ENCODE data around the gene TRAPPC1. TPM values are rescaled to one million over a fixed set of nuclear protein-coding genes. Genes with fewer than 3 reads are reported as not detected.

TRAPPC1 gene
- total RNA-seq, 1 experiment from 2014 or later, result 54.2 TPM

- no peak for DNase-seq (ENCODE audit: low spot score)
These were observed 9.0 kb upstream of the TRAPPC1 start for GRCh38 chr17:7940743-7941142.

- DNase-seq (ENCODE audit: low spot score), result no peak
These were observed 8.3 kb upstream of the TRAPPC1 start for GRCh38 chr17:7940034-7940433.

GRCh38 chr17:7935859-7936258 lies 4.1 kb upstream of the TRAPPC1 start:
- DNase-seq (ENCODE audit: low spot score), result no peak

- DNase-seq (ENCODE audit: low spot score), result peak; percentile 71
These were observed 1.2 kb upstream of the TRAPPC1 start for GRCh38 chr17:7932949-7933348.

GRCh38 chr17:7932483-7932891 lies 741 bp upstream of the TRAPPC1 start:
- peak; percentile 37 for DNase-seq (ENCODE audit: low spot score)

- DNase-seq (ENCODE audit: low spot score), result no peak
These were observed 710 bp downstream of the TRAPPC1 start for GRCh38 chr17:7930841-7931631.

GRCh38 chr17:7929158-7930023 lies 2.4 kb downstream of the TRAPPC1 start, which contains the start of gene KCNAB3:
Gene KCNAB3 (minus strand): TSS chr17:7929856. CDS start chr17:7929435, 421 bp downstream.
- DNase-seq (ENCODE audit: low spot score), result no peak

GRCh38 chr17:7927596-7927995 lies 4.2 kb downstream of the TRAPPC1 start:
- DNase-seq (ENCODE audit: low spot score), result no peak

- DNase-seq (ENCODE audit: low spot score), result no peak
These were observed 8.7 kb downstream of the TRAPPC1 start for GRCh38 chr17:7922845-7923628.

- DNase-seq (ENCODE audit: low spot score), result no peak
These were observed 9.4 kb downstream of the TRAPPC1 start for GRCh38 chr17:7922269-7922844.

- peak; percentile 49 for DNase-seq (ENCODE audit: low spot score)
These were observed 14.9 kb downstream of the TRAPPC1 start for GRCh38 chr17:7916808-7917207.

- DNase-seq (ENCODE audit: low spot score), result no peak
These were observed 15.4 kb downstream of the TRAPPC1 start for GRCh38 chr17:7916385-7916682.

- peak; percentile 92 for DNase-seq (ENCODE audit: low spot score)
These were observed 15.9 kb downstream of the TRAPPC1 start, which contains the start of gene RNF227 for GRCh38 chr17:7915611-7916384. Gene RNF227 (minus strand): TSS chr17:7916289. CDS start chr17:7916195, 94 bp downstream.

GRCh38 chr17:7915179-7915610 lies 16.6 kb downstream of the TRAPPC1 start:
- DNase-seq (ENCODE audit: low spot score), result no peak

GRCh38 chr17:7912927-7913524 lies 18.7 kb downstream of the TRAPPC1 start:
- peak; percentile 71 for DNase-seq (ENCODE audit: low spot score)

GRCh38 chr17:7911116-7911515 lies 20.6 kb downstream of the TRAPPC1 start:
- no peak for DNase-seq (ENCODE audit: low spot score)

- DNase-seq (ENCODE audit: low spot score), result no peak
These were observed 21.0 kb downstream of the TRAPPC1 start for GRCh38 chr17:7910711-7911110.

GRCh38 chr17:7910281-7910680 lies 21.5 kb downstream of the TRAPPC1 start:
- no peak for DNase-seq (ENCODE audit: low spot score)

GRCh38 chr17:7909089-7909488 lies 22.7 kb downstream of the TRAPPC1 start:
- DNase-seq (ENCODE audit: low spot score), result no peak

All from A172 (cell line).